A549 treated with AZD2906 at 1 μM for 4 hours (cell line): ENCODE results near the gene PRR9. TPM values are rescaled to one million over a fixed set of nuclear protein-coding genes. Genes with fewer than 3 reads are reported as not detected.

ENCODE experiments used
- total RNA-seq: library from RNA; stranded (reverse); fragments of 200-300 nt; extraction: Qiagen RNA extraction; gene quantifications from 5 replicates; pipeline ENCODE4 v1.2.3, GENCODE V29; 2022

PRR9 gene
- 0.05 TPM in 1 of 5 replicates, not detected in the others for total RNA-seq

GRCh38 chr1:153217212-153217611 is at the start of gene PRR9:
Gene PRR9, plus strand, starts transcription at chr1:153217584. Its CDS starts 561 bp downstream, at chr1:153218145.

DNA sequence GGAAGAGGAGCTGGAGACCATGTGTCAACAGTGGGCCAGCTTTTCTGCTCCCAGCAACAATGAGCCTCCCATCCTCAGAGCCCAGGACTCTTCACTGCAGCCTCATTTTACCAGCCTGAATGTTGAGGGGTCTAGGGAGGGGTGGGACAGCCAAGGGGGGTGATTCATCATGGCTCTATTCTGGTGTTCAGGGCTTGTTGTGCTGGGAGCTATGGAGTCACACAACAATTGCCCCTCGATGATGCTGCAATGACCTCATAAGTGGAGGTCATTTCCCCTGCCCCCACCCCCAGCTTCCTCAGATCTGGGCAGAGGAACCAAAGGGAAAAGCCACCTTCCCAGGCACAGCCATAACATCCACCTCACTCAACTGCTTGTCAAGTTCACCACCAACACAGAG is 14.3 kb upstream of the PRR9 start, which contains the start of gene LELP1:
TSS of gene LELP1 (plus strand) at position 301 of the 400 bp plus-strand sequence. CDS start 1,278 bp downstream, outside the sequence.

GRCh38 chr1:153259387-153259786 is 42.0 kb downstream of the PRR9 start, which contains the start of gene LORICRIN:
Gene LORICRIN, plus strand, starts transcription at chr1:153259687. Its CDS starts 1,263 bp downstream, at chr1:153260950.

Other genes with a start within 250 kb of the PRR9 start
- gene SPRR4, start 246.9 kb upstream of the PRR9 start, total RNA-seq: not detected in 5 replicates
- gene SPRR1A, start 233.5 kb upstream of the PRR9 start, total RNA-seq: not detected in 5 replicates
- gene SPRR3, start 215.8 kb upstream of the PRR9 start, total RNA-seq: not detected in 5 replicates
- not detected in 5 replicates for gene SPRR1B, start 186.4 kb upstream of the PRR9 start, total RNA-seq
- gene SPRR2D, start 176.5 kb upstream of the PRR9 start, total RNA-seq: not detected in 5 replicates
- not detected in 5 replicates for gene SPRR2A, start 160.1 kb upstream of the PRR9 start, total RNA-seq
- not detected in 5 replicates for gene SPRR2B, start 146.0 kb upstream of the PRR9 start, total RNA-seq
- gene SPRR2E, start 123.1 kb upstream of the PRR9 start, total RNA-seq: not detected in 5 replicates
- gene SPRR2F, start 104.1 kb upstream of the PRR9 start, total RNA-seq: not detected in 5 replicates
- not detected in 5 replicates for gene SPRR2G, start 66.7 kb upstream of the PRR9 start, total RNA-seq
- not detected in 5 replicates for gene LELP1, start 14.2 kb upstream of the PRR9 start, total RNA-seq
- 0.06 TPM in 1 of 5 replicates, not detected in the others for gene LORICRIN, start 42.1 kb downstream of the PRR9 start, total RNA-seq
- not detected in 5 replicates for gene PGLYRP3, start 95.4 kb downstream of the PRR9 start, total RNA-seq
- not detected in 5 replicates for gene PGLYRP4, start 131.3 kb downstream of the PRR9 start, total RNA-seq
- gene S100A9, start 140.3 kb downstream of the PRR9 start, total RNA-seq: 0.45 to 0.90 TPM (median 0.59 TPM) in 5 replicates
- not detected in 5 replicates for gene S100A12, start 158.0 kb downstream of the PRR9 start, total RNA-seq
- gene S100A8, start 173.5 kb downstream of the PRR9 start, total RNA-seq: not detected in 5 replicates
- gene S100A7A, start 198.9 kb downstream of the PRR9 start, total RNA-seq: not detected in 5 replicates
- not detected in 5 replicates for gene S100A7, start 243.1 kb downstream of the PRR9 start, total RNA-seq